Hematopoietic multipotent progenitor cell treated with erythropoietin and hydrocortisone succinate and interleukin-3 and kit ligand, for 8 days (in vitro differentiated cells): ENCODE measurements around the gene TBL2.
"Not testable (repeated sequence)": the region's sequence is repeated elsewhere in the genome, so short reads cannot be mapped to it uniquely, and the experiment has no call there.

Source experiments
- DNase-seq: peaks from one replicate; pipeline ENCODE4 v3.0.0-alpha.2; 2015

The TBL2 gene, protein sequence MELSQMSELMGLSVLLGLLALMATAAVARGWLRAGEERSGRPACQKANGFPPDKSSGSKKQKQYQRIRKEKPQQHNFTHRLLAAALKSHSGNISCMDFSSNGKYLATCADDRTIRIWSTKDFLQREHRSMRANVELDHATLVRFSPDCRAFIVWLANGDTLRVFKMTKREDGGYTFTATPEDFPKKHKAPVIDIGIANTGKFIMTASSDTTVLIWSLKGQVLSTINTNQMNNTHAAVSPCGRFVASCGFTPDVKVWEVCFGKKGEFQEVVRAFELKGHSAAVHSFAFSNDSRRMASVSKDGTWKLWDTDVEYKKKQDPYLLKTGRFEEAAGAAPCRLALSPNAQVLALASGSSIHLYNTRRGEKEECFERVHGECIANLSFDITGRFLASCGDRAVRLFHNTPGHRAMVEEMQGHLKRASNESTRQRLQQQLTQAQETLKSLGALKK

DNA sequence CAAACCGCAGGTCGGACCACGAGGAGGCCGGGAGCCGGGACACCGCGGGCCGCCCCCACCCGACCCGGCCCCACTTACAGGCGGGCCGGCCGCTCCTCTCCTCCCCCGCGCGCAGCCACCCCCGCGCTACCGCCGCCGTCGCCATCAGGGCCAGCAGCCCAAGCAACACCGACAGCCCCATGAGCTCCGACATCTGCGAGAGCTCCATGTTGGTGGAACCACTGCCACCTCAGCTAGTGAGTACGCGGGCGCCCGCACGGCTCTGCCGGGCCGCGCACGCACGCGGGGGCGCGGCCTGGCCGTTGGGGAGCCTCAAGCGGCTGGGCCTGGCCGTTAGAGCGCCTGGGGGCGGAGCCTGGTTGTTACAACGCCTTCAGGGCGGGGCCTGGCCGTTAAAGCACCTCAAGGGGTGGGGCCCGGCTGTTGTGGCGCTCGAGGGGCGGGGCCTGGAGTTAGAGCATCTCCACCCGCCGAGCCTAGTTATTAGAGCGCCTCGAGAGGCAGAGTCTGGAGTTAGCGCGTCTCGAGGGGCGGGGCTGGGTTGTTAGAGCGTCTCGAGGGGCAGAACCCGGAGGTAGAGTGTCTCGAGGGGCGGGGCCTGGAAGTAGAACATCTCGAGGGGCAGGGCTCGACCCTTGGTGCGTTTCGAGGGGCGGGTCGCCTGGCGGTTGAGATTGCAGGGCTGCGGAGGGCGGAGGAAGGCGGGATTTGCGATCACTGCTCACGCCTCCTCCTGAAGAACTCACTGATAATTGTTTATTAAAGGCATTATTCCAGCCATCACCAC, at the start of gene TBL2:
TBL2 (minus strand) TSS at position 238 of the 787 bp plus-strand sequence; CDS start at position 208, 30 bp downstream.
- peak; percentile 98 for DNase-seq

DNA sequence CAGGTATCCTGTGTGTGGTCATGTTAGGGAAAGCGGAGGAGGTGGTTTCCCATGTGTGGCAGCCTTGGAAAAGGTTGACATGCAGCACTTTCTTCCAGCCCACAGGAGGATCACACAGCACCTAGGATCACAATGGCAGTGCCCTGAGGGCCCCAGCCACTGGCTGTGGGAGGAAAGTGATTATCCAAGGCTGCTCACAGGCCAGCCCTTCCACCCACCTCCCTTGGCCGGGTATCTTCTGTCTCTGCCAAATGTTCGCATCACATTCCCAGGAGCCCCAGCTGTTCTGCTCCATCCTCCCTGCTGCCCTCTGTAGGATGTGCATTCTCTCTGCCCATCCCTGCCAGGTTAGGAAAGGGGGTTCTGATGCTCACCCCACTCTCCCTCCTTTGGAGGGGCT, 48.4 kb upstream of the TBL2 start:
- no peak for DNase-seq

DNA sequence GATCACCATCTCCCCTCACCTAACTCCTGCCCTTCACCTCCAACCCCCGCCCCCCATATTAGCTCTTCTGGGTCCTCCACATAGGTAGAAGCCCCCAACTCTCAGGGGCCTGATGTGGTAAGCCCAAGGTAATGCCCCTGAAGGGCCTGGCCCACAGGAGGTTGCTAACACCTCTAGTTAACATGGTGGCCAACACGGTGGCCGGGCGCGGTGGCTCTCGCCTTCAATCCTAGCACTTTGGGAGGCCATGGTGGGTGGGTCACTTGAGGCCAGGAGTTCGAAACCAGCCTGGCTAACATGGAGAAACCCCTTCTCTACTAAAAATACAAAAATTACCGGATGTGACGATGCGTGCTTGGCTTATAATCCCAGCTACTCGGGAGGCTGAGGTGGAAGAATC, 46.9 kb upstream of the TBL2 start:
- no peak for DNase-seq

DNA sequence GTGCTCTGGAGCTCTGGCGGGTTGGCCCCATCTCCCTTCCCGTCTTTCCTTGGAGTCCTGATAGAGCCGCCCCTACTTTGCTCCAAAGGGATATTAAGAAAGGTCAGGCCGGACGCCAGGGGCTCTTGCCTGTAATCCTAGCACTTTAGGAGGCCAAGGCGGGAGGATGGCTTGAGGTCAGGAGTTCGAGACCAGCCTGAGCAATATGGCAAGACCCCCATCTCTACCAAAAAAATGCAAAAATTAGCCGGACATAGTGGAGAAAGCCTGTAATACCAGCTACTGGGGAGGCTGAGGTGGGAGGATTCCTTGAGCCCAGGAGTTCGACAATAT, 46.3 kb upstream of the TBL2 start:
- DNase-seq, result no peak

DNA sequence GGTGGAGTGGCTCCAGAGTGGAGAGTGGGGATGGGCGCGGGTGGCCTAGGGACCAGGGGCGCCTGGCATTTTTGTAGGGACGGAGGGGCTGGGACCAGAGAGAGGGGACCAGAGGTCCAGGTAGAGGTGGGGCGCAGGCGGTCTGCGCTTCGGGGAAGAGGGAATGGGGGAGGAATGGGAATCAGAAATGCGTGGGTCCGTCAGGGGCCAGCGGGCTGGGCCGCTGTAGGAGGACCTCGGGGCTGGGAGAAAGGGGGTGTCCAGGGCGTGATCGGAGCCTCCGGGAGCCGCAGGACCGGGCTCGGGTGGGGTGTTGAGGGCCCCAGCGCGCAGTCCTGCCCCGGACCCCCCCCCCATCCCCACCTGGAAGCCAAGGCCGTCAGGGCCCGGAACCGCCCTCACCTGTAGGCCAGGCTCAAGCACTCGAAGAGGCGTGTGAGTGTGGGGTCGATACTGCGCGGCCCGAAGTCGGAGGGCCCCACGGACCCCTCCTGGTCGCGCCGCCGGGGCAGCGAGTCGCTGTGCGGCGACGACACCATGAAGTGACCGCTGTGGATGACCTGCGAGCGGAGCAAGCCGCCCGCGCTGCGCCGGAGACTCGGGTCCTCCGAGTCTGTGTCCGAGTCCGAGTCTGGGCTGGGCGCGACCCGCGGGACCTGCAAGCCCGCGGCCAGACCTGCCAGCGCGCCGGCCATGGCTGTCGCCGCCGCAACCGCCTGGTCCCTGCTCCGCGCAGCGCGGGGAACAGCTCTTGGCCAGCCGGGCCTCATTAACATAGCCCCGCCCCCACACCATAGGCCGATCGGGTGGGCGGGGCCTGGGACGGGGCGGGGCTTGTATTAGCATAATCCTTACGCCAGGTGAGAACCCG, 45.7 kb upstream of the TBL2 start, which contains the start of gene MLXIPL:
MLXIPL (minus strand) TSS at position 725 of the 871 bp plus-strand sequence; CDS start at position 695, 30 bp downstream.
- DNase-seq, result peak; percentile 70

DNA sequence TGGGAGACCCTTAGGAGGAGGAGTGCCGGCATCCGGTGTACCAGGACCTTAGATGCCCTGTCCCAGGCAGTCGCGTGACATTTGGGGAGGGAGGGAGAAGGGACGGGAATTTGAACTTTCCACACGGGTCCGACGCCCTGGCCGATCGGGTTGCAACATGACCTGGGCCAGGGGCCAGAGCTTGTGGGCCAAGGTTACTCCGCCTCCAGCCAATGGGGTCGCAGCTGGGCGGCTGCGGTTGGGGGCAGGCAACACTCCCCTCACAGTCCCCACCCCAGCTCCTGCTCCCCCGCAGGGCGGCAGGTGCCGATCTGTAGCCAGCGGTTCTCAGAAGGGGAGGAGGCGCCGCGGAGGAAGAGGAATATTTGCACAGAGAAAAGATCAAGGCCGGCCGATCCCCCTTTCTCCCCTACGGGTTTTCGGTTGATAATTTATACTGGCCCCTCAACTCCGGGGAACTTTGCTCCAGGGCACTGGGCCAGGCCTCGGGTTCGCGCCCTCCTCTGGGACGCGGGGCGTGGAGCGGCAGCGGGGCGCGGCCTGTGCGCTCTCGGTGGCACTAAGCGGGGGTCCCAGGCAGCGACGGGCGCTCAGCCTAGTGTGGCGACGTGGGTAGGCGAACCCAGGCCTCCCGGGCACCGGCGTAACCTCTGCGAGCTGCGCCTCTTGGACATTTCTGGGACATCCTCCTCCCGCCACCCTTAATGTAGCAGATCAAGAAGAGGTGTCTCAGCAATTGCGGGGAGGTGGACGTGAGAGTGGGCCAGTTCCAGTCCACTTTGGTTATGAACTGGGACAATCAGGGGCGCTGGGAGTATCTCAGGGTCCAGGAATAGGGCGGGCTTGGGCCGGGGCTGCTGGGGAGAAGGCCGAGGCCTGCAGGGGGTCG, 44.8 kb upstream of the TBL2 start:
- DNase-seq, result no peak

DNA sequence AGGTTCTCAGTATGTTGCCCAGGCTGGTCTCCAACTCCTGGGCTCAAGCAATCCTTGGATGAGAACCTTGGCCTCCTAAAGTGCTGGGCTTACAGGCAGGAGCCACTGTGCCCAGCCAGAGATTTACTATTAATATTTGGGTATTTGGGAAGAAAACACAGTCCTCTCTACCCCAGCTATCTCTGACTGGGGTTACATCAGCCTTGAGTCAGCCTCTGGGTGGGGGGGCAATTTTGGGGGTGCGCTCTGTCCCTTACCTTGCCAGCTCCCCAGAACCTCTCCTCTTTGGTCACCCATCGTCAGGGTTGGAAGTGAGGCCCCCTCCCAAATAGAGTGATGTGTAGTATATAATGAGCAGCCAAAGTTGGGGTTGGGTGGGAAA, 44.1 kb upstream of the TBL2 start:
- DNase-seq, result no peak

DNA sequence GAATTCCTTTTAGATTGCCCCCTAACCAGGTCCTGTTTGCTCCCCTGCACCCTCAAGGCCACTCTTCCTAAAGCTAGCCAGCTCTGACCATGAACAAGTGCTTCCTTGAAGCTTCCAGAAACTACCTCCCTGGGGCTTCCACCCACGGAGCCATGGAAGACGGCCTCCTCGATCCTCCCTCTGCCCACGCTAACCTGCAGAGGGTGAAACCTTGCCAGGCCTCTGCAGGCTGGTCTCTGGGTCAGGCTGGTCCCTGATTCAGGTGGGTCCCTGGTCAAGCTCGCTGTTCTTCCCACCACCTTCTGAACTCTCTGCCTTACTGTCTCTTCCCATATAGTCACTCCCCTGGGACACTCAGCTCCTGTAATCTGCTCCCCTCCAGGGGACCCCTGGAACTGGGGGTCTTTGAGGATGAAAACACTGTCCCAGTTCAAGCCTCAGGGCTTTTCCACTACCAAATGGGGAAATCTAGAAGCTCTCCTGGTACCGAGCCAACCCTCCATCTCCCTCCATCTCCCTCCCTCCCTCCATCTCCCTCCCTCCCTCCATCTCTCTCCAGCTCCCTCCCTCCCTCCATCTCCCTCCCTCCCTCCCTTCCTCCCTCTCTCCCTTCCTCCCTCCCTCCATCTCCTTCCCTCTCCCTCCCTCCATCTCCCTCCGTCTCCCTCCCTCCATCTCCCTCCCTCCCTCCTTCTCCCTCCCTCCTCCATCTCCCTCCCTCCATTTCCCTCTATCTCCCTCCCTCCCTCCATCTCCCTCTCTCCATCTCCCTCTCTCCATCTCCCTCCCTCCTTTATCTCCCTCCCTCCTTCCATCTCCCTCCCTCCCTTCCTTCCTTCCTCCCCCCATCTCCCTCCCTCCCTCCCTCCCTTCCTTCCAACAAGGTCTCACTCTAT, 43.0 kb upstream of the TBL2 start:
- no peak for DNase-seq

DNA sequence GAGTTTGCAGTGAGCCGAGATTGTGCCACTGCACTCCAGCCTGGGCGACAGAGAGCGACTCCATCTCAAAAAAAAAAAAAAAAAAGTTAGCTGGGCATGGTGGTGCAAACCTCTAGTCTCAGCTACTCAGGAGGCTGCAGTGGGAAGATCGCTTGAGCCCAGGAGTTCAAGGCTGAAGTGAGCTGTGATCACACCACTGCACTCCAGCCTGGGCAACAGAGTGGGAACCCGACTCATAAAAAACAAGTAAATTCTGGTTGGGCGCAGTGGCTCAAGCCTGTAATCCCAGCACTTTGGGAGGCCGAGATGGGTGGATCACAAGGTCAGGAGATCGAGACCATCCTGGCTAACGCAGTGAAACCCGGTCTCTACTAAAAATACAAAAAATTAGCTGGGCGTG, 41.0 kb upstream of the TBL2 start:
- DNase-seq, result not testable (repeated sequence)

DNA sequence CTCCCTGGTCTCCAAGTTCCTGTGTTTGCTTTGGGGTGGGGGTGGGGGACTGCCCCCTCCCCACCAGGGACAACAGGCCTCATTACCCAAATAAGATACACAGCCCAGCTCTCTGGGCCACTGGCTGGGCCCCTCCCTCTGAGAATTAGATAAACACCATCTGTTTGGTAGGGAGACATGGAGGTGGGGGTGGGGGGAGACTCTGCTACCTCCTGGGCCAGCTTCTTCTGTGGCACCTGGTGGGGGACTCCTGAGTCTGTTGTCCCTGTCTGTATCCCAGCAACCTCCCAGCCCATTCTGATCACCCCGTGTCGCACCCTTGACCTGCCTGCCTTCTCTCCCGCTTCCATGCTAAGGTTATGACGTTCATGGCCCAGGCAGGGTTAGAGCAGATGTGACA, 40.2 kb upstream of the TBL2 start:
- no peak for DNase-seq

DNA sequence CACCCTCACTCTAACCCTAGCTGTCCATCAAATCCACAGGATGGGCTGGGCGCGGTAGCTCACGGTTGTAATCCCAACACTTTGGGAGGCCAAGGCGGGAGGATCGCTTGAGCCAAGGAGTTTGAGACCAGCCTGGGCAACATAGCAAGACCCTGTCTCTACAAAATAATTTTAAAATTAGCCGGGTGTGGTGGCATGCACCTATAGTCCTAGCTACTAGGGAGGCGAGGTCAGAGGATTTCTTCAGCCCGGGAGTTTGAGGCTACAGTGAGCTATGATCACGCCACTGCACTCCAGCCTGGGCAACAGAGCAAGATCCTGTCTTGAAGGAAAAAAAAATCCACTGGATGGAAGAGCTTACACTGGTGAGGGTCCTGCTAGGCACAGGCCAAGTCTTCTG, 39.1 kb upstream of the TBL2 start:
- DNase-seq, result not testable (repeated sequence)

DNA sequence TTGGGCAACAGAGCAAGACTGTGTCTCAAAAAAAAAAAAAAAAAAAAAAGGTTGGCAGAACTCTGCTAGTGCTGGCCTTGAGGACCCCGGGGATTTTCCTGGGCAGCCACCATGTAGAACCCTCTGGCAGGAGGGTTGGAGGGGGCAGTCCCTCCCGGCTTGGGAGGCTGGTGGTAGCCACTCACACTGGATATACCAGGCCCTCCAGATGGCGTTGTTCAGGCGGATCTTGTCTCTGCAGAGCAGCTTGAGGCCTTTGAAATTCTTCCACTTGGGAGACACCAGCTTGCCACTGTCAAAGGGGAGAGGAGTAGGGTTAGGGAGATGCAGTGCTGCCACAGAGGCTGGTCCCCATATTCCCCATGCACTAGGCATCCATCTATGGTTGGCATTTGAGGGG, 37.5 kb upstream of the TBL2 start:
- peak; percentile 31 for DNase-seq

DNA sequence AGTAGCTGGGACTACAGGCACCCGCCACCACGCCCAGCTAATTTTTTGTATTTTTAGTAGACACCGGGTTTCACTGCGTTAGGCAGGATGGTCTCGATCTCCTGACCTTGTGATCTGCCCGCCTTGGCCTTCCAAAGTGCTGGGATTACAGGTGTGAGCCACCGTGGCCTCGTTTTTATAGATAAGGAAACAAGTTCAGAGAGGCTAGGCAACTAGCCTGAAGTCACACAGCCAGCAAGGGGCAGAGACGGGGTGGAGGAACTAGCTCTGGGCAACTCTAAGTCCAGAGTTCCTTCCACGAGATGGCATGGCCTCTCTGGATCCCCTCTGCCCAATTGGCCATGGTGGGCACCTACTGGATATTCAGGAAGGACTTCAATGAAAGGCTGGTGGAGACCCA, 36.6 kb upstream of the TBL2 start:
- not testable (repeated sequence) for DNase-seq

DNA sequence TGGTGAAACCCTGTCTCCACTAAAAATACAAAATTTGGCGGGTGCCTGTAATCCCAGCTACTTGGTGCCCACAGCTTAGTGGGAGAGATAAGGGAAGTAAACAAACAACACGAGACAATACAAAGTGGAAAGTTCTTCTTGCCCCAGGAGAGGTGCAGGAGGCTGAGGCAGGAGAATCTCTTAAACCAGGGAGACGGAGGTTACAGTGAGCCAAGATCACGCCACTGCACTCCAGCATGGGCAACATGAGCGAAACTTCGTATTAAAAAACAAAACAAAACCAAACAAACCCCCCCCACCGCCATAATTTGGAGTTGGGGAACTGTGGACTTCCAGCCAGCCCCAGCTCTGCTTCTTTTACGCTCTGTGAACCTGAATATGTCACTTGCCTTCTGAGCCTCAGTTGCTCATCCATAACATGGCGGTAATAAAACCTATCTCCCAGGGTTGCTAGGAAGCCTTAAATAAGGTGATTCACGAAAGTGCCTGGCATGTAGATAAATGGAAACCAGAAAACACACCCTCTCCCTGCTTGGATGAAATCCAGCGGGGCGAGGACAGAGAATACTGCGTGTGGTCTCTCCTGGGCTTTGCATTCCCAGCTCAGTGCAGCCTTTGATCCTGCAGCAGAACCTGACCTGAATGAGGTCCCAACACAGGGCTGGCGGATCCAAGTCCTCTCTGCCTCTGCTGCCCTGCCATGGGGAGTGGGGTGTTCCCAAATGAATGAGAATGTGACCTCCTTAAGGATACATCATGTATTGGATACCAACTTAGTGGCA, 35.8 kb upstream of the TBL2 start:
- DNase-seq, result peak; percentile 52

DNA sequence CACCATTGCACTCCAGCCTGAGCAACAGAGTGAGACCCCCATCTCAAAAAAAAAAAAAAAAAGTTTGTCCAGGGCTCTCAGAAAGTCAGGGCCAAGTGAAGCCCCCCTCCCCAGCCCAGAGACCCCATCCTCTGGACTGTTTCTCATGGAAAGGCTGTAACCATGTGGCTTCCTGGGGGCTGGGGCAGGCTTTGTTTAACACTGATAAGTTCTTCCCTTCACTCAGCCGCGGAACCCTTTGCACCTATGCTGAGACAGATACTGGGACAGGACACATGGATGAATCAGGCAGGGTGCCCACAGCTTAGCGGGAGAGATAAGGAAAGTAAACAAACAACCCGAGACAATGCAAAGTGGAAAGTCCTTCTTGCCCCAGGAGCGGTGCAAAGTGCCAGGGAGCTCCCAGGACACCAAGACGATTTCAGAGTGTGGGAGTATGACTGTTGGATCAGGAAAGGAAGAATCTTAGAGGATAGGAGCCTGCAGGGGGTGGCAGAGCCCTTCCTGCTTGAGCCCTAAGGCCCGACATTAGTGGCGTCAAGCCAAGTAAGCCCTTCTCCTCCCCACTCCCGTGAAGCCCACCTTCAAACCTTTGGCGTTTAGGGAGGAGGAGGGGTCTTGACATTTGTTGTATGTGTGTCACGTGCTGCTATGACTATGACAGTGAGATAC, 34.4 kb upstream of the TBL2 start:
- DNase-seq, result peak; percentile 92

DNA sequence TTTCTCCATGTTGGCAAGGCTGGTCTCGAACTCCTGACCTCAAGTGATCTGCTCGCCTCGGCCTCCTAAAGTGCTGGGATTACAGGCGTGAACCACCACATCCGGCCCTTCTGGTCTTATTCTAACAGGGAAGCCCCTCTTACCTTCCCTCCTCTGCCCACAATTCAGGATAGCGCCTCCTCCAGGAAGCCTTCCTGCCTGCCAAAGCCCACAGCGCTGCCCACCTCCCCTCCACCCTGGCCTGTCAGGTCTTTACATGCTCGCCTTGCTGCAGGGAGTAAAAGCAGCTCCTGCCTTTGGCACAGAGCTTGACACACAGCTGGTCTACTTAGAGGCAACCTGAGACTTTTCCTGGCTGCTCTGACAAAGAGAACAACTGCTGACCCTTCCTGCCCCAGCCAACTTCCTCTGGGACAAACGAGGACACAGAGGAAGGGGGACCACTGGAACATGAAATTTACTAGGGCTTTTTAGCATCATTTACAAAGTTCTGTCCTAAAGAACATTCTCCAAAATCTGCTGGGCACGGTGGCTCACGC, 32.7 kb upstream of the TBL2 start:
- no peak for DNase-seq

DNA sequence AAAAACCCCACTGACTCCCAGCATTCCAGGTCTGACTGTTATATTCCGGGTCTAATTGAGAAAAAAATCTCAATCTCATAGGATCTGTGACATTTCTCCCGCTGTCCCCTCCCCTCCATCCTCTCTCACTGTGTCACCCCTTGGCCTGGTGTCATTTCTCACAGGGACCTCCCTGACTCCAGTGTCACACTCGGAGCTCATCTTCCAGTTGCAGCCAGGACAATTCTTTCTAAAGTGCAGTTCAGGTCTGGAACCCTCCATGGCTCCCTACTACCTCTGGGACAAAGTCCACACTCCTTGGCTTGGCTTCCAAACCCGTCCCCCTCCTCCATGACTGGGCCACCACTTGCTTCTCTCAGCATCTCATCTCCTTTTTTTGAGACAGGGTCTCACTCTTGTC, 31.7 kb upstream of the TBL2 start:
- DNase-seq, result no peak

DNA sequence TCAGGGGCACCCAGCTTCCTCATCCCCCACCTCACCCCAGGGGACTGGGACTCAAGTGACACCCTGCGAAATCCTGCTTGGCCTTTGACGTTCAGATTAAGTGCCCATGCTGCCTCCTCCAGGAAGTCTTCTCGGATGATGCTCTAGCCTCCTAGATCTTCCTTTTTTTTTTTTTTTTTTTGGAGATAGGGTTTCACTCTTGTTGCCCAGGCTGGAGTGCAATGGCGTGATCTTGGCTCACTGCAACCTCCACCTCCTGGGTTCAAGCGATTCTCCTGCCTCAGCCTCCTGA, 29.3 kb upstream of the TBL2 start:
- not testable (repeated sequence) for DNase-seq
